Thymus (tissue), 14 donors: ENCODE results near the gene DRAM1. TPM values are rescaled to one million over a fixed set of nuclear protein-coding genes. Genes with fewer than 3 reads are reported as not detected.
A peak's percentile ranks its signal among the peaks of the same experiment; 100 is the strongest.

Source experiments
- DNase-seq, 9 donors: peaks; one replicate each; pipeline ENCODE4 v3.0.0-alpha.2; 2013; ENCODE audit warnings: low spot score in 9 of 9, low read depth in 6 of 9, missing footprints in 1 of 9
- H3K27ac ChIP-seq, 2 donors: one replicate each; pipeline ENCODE4 v1.5.1; 2013; ENCODE audit warnings: control low read depth in 1 of 2, low read depth in 1 of 2, low read length in 1 of 2, mild to moderate bottlenecking in 1 of 2, moderate library complexity in 1 of 2
- H3K27me3 ChIP-seq, 2 donors: one replicate each; pipeline ENCODE4 v1.5.1; 2013; ENCODE audit warnings: low read length in 1 of 2; ENCODE audit not compliant: control insufficient read depth in 2 of 2, insufficient read depth in 1 of 2
- H3K36me3 ChIP-seq, 2 donors: one replicate each; pipeline ENCODE4 v1.5.1; 2013; ENCODE audit warnings: low read length in 1 of 2, mild to moderate bottlenecking in 1 of 2, moderate library complexity in 1 of 2; ENCODE audit not compliant: control insufficient read depth in 2 of 2, insufficient read depth in 2 of 2
- H3K4me1 ChIP-seq, 2 donors: one replicate each; pipeline ENCODE4 v1.5.1; 2013; ENCODE audit warnings: low read length in 2 of 2; ENCODE audit not compliant: control insufficient read depth in 2 of 2, insufficient read depth in 2 of 2
- H3K4me3 ChIP-seq, 2 donors: one replicate each; pipeline ENCODE4 v1.5.1; 2013; ENCODE audit warnings: low read length in 2 of 2, control low read depth in 1 of 2, mild to moderate bottlenecking in 1 of 2
- H3K9me3 ChIP-seq, 2 donors: one replicate each; pipeline ENCODE4 v1.5.1; 2013; ENCODE audit warnings: low read length in 1 of 2, mild to moderate bottlenecking in 1 of 2; ENCODE audit not compliant: control insufficient read depth in 2 of 2, insufficient read depth in 1 of 2
- WGBS: extraction: QIAGEN DNeasy Blood & Tissue Kit; methylation state at CpG from one replicate; pipeline ENCODE4 v1.1.7; 2013; 5-methylcytosine and 5-hydroxymethylcytosine counted together
- long read RNA-seq, 10 donors: transcript quantifications; one replicate each; lab custom pipeline, GENCODE V29; 2026
- polyA plus RNA-seq: library from polyadenylated mRNA; stranded (reverse); fragments of 200-250 nt; gene quantifications from one replicate; pipeline ENCODE4 v1.2.3, GENCODE V29; 2013
- total RNA-seq: library from RNA; stranded (reverse); fragments of 120-200 nt; gene quantifications from one replicate; pipeline ENCODE4 v1.2.4, GENCODE V29; 2013
- donor health status: healthy.

DRAM1 gene
- total RNA-seq (8.2 TPM), polyA plus RNA-seq (18.5 TPM)
- long read RNA-seq, donor 1: 0 reads
- long read RNA-seq, donor 2: 0 reads
- long read RNA-seq, donor 3, partial matches to known transcripts: 118 of 120 reads
- long read RNA-seq, donor 3, other reads (novel, unspliced or antisense): 0 of 120 reads
- long read RNA-seq, donor 4, partial matches to known transcripts: 29 of 70 reads
- long read RNA-seq, donor 4, other reads (novel, unspliced or antisense): 40 of 70 reads
- long read RNA-seq, donor 5, transcript DRAM1-201 (7 exons, 3,519 nt): major isoform, 5 of 193 reads
- long read RNA-seq, donor 5, partial matches to known transcripts: 174 of 193 reads
- long read RNA-seq, donor 5, other reads (novel, unspliced or antisense): 13 of 193 reads
- long read RNA-seq, donor 6, partial matches to known transcripts: 14 of 52 reads
- long read RNA-seq, donor 6, other reads (novel, unspliced or antisense): 37 of 52 reads
- long read RNA-seq, donor 7, transcript DRAM1-201 (7 exons, 3,519 nt): major isoform, 5 of 100 reads
- long read RNA-seq, donor 7, partial matches to known transcripts: 51 of 100 reads
- long read RNA-seq, donor 7, other reads (novel, unspliced or antisense): 44 of 100 reads
- long read RNA-seq, donor 8, partial matches to known transcripts: 0 of 2 reads
- long read RNA-seq, donor 8, other reads (novel, unspliced or antisense): 0 of 2 reads
- long read RNA-seq, donor 9: 0 reads
- long read RNA-seq, donor 10, partial matches to known transcripts: 0 of 4 reads
- long read RNA-seq, donor 10, other reads (novel, unspliced or antisense): 0 of 4 reads

- H3K27ac ChIP-seq: peak within 1 kb of the TSS; percentile 79 to 89
- 3% methylated on average over 105 of the region's 105 CpGs for WGBS
- peak in 7 of 9 donors; percentile 21 to 70 (median 47) for DNase-seq
- H3K9me3 ChIP-seq: no peaks in the 10 kb centered on the region
- H3K27me3 ChIP-seq: peaks cover 4 to 22% of the 10 kb centered on the region in 2 donors
- peak within 1 kb of the TSS; percentile 67 to 68 for H3K4me3 ChIP-seq
- peaks cover 4 to 9% of the 10 kb centered on the region in 2 donors for H3K4me1 ChIP-seq
- no peaks in the 10 kb centered on the region for H3K36me3 ChIP-seq
These were observed at the start of gene DRAM1 for GRCh38 chr12:101876861-101877805. TSS of gene DRAM1 (plus strand) at chr12:101877580. CDS start at chr12:101877790, 210 bp downstream.

DNA sequence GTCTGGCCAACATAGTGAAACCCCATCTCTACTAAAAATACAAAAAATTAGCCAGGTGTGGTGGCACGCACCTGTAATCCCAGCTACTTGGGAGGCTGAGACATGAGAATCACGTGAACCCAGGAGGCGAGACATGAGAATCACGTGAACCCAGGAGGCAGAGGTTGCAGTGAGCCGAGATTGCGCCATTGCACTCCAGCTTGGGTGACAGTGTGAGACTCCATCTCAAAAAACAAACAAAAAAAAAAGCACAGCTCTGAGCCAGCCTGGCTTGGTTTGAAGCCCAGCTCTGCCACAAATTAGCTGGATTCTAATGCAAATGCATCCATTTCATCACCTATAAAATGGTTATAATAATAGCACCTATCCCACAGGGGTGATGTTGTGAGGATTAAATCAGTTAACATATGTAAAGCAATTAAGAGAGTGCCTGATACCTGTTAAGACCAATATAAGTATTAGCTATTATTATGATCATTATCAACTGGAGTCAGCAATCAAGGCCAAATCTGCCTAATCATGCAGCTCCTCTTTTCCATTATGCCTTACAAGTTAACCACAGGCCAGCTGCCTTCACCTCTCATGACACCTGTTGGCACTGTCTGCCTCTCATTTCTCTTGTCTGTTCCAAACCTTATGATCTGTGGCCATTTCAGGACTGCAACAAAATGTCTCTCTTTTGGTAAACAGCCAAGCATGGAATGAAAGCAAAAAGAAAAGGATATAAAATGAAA, 48.8 kb upstream of the DRAM1 start:
- WGBS: 98% methylated on average over 6 of the region's 6 CpGs
- peak overlapping the region in 1 of 2 donors; percentile 88 for H3K27ac ChIP-seq
- DNase-seq: peak in 4 of 9 donors; percentile 36 to 76 (median 52)
- peaks cover 16 to 50% of the 10 kb centered on the region in 2 donors for H3K4me1 ChIP-seq
- no peaks in the 10 kb centered on the region for H3K36me3 ChIP-seq
- H3K4me3 ChIP-seq: peak overlapping the region in 1 of 2 donors; percentile 91
- no peaks in the 10 kb centered on the region for H3K27me3 ChIP-seq
- H3K9me3 ChIP-seq: no peaks in the 10 kb centered on the region

DNA sequence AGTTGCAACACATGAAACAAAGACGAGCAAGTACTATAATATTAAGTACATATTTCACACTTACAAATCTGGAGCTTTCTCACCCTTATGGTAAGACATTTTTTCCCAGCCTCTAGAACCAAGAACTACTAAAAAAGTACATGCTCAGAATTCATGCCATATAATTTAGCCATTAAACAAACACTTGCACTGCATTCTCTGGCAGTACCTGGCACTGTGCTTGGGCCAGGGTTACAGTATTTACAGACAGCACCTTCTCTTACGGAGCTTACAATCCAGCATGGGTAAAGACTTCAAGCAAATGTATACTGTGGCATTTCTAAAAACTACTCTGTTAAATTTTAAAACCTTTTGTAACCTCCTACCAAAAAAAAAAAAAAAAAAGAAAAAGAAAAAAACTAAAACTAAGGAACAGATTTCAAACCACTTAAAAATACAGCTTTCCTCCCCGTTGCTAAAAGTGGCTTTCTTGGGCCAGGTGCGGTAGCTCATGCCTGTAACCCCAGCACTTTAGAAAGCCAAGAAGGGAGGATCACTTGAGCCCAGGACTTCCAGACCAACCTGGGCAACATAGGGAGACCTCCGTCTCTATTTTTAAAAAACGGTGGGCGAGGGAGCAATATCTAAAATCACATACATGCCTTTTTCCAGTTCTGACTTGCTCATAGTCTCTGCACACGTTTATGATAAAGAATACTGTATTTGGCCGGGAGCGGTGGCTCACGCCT, 47.6 kb upstream of the DRAM1 start:
- DNase-seq: peak in 5 of 9 donors; percentile 30 to 72 (median 39)
- peak overlapping the region; percentile 73 to 88 for H3K27ac ChIP-seq
- peaks cover 8 to 38% of the 10 kb centered on the region in 2 donors for H3K4me1 ChIP-seq
- H3K27me3 ChIP-seq: no peaks in the 10 kb centered on the region
- no peaks in the 10 kb centered on the region for H3K36me3 ChIP-seq
- H3K4me3 ChIP-seq: peak overlapping the region; percentile 85 to 91
- H3K9me3 ChIP-seq: no peaks in the 10 kb centered on the region
- 2% methylated on average over 11 of the region's 11 CpGs for WGBS

DNA sequence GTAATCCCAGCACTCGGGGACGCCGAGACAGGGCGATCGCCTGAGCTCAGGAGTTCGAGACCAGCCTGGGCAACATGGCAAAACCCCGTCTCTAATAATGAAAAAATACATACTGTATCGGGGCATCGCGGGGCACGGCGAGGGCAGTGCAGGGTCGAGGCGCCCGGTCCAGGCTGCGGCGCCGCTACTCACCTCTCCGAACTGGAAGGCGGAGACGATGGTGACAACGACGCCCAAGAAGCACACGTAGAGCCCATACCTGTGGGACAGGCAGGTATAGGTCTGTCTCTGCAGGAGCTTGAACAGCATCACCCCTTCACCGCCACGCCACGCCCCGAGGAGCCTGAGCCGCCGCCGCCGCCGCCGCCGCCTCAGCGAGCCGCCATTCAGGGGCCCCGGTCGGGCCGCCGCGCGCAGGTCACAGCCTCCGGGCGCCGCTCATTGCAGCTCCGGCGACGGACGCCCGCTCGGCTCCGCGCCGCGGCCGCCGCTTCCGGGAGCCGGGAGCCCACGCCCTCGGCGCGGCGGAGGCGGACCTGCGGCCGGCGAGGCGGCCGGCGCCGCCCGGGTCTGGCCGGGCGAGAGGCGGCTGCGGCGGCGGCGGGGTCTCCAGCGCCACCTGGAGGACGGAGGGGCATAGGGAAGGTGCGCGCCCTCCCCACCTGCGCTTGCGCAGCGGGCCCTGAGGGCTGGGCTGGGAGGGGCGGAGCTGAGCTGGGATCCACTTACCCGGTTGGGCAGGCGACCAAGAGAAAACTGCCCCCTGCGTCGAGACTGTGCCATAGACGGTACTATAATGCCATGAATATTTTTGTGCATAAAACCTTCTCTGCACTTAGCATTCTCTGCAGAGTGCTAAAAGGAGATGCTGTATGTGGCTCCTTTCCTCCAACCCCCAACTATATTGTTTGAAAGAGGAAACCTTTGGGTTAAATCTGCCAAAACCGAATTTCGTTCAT, 46.7 kb upstream of the DRAM1 start, which contains the start of gene GNPTAB:
Gene GNPTAB (minus strand): TSS at position 593 of the 959 bp plus-strand sequence. CDS start 284 bp downstream, at position 309.
- WGBS: under 1% methylated on average over 96 of the region's 96 CpGs
- Histone ChIP-seq H3K27ac (peak within 1 kb of the TSS; percentile 88 to 89), H3K9me3 (no peaks in the 10 kb centered on the region), H3K4me1 (peaks cover 7 to 34% of the 10 kb centered on the region in 2 donors), H3K4me3 (peak within 1 kb of the TSS; percentile 85 to 91), H3K36me3 (no peaks in the 10 kb centered on the region), H3K27me3 (no peaks in the 10 kb centered on the region)
- DNase-seq: peak; percentile 85 to 96 (median 88)

GRCh38 chr12:101832030-101832429, 45.4 kb upstream of the DRAM1 start:
- H3K9me3 ChIP-seq: no peaks in the 10 kb centered on the region
- no peaks in the 10 kb centered on the region for H3K36me3 ChIP-seq
- H3K4me1 ChIP-seq: peaks cover 6 to 26% of the 10 kb centered on the region in 2 donors
- no peak overlapping the region for H3K27ac ChIP-seq
- WGBS: 93% methylated on average over 1 of the region's 1 CpG
- no peaks in the 10 kb centered on the region for H3K27me3 ChIP-seq
- DNase-seq: no peak
- H3K4me3 ChIP-seq: no peak overlapping the region

DNA sequence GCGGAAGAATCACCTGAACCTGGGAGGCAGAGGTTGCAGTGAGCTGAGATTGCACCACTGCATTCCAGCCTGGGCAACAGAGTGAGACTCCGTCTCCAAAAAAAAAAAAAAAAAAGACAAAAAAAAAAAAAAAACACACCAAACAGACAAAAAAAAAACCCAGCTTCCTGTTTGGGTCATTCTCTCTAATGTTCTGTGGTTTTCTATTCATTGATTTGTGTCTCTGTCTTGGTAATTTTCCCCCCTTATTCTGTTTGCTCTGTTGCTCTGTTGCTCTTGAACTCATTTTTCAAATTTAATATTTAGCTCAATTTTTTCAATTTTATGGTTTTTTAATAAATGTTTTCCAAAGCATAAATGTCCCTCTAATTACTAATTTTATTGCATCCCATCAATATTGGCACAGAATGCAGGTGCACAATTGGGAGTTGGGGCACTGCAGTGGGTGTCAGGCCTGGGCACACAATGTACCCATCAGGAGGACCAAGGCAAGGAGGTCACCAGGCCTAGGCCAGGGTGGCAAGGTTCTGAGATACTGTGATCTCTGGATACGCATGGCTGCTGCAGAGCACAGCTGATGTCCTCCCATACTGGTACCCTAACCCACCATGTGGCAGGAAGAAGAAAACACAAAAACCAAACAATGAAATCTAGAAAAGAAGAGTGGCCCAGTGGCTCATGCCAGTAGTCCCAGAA, 38.6 kb upstream of the DRAM1 start:
- H3K27ac ChIP-seq: no peak overlapping the region
- WGBS: 58% methylated on average over 3 of the region's 3 CpGs
- H3K4me3 ChIP-seq: no peak overlapping the region
- H3K9me3 ChIP-seq: no peaks in the 10 kb centered on the region
- H3K27me3 ChIP-seq: no peaks in the 10 kb centered on the region
- H3K4me1 ChIP-seq: peaks cover 0 to 7% of the 10 kb centered on the region in 2 donors
- H3K36me3 ChIP-seq: no peaks in the 10 kb centered on the region
- DNase-seq: peak in 1 of 9 donors; percentile 31
